ENCODE measurements around the gene BECN2.
"Not testable (repeated sequence)": the region's sequence is repeated elsewhere in the genome, so short reads cannot be mapped to it uniquely, and the experiment has no call there.

BECN2 gene

GRCh38 chr1:241979926-241980325 is 22.4 kb downstream of the BECN2 start:
- no peak for DNase-seq

- no peak for DNase-seq
These were observed 28.2 kb downstream of the BECN2 start for GRCh38 chr1:241985787-241986186.

- DNase-seq, result not testable (repeated sequence)
These were observed 30.9 kb downstream of the BECN2 start for GRCh38 chr1:241988389-241988930.

GRCh38 chr1:241990040-241990439 is 32.5 kb downstream of the BECN2 start:
- no peak for DNase-seq

GRCh38 chr1:241992734-241993133 is 35.2 kb downstream of the BECN2 start:
- no peak for DNase-seq

GRCh38 chr1:241994171-241994570 is 36.6 kb downstream of the BECN2 start:
- DNase-seq, result no peak

- no peak for DNase-seq
These were observed 39.9 kb downstream of the BECN2 start for GRCh38 chr1:241997401-241997998.

- peak; percentile 15 for DNase-seq
These were observed 40.9 kb downstream of the BECN2 start for GRCh38 chr1:241998412-241998921.

GRCh38 chr1:241999026-241999425 is 41.5 kb downstream of the BECN2 start, which contains the start of gene MAP1LC3C:
Gene MAP1LC3C, minus strand, starts transcription at chr1:241999098. Its CDS starts 90 bp downstream, at chr1:241999008.
- DNase-seq, result no peak

- DNase-seq, result no peak
These were observed 42.9 kb downstream of the BECN2 start for GRCh38 chr1:242000434-242000833.

- DNase-seq, result no peak
These were observed 44.5 kb downstream of the BECN2 start for GRCh38 chr1:242002072-242002471.

- no peak for DNase-seq
These were observed 44.9 kb downstream of the BECN2 start for GRCh38 chr1:242002510-242002909.

GRCh38 chr1:242004751-242005495 is 47.4 kb downstream of the BECN2 start:
- no peak for DNase-seq

- DNase-seq, result no peak
These were observed 48.4 kb downstream of the BECN2 start for GRCh38 chr1:242005866-242006535.

- DNase-seq, result no peak
These were observed 49.4 kb downstream of the BECN2 start for GRCh38 chr1:242006976-242007375.
